GM23338 (cell line): Measurements from ENCODE around the gene WDR62. TPM values are rescaled to one million over a fixed set of nuclear protein-coding genes. Genes with fewer than 3 reads are reported as not detected.

ENCODE experiments used
- ATAC-seq: fragments of 200-7000 bp; cut with Tn5 transposase; 3 replicates; pipeline ENCODE4 v1.9.1; 2020
- DNase-seq: peaks from one replicate; pipeline ENCODE4 v3.0.0-alpha.2; 2015; ENCODE audit warnings: low spot score
- H2AFZ ChIP-seq: fragments of 200-600 bp; sonication (generic); 2 replicates; pipeline ENCODE4 v1.8.0; 2016; ENCODE audit warnings: antibody characterized with exemption, mild to moderate bottlenecking, moderate library complexity
- H3F3A ChIP-seq: fragments of 200-600 bp; sonication (generic); replicated peaks from 2 replicates; pipeline ENCODE4 v1.8.0; 2017; ENCODE audit warnings: antibody characterized with exemption, mixed run types, low read depth
- H3K27ac ChIP-seq: fragments of 200-600 bp; sonication (generic); 2 replicates; pipeline ENCODE4 v1.6.1; 2016; ENCODE audit warnings: low read depth
- H3K27me3 ChIP-seq: fragments of 200-600 bp; sonication (generic); 2 replicates; pipeline ENCODE4 v1.8.0; 2016; ENCODE audit warnings: mild to moderate bottlenecking, mixed run types, moderate library complexity; ENCODE audit not compliant: insufficient read depth
- H3K36me3 ChIP-seq: fragments of 200-600 bp; sonication (generic); 2 replicates; pipeline ENCODE4 v1.8.0; 2016; ENCODE audit warnings: mild to moderate bottlenecking; ENCODE audit not compliant: insufficient read depth
- H3K4me1 ChIP-seq: fragments of 200-600 bp; sonication (generic); 2 replicates; pipeline ENCODE4 v1.8.0; 2016; ENCODE audit warnings: mild to moderate bottlenecking, moderate library complexity; ENCODE audit not compliant: insufficient read depth
- H3K4me2 ChIP-seq: fragments of 200-600 bp; sonication (generic); 2 replicates; pipeline ENCODE4 v1.7.1; 2017; ENCODE audit warnings: mixed run types
- H3K4me3 ChIP-seq: fragments of 200-600 bp; sonication (generic); 2 replicates; pipeline ENCODE4 v1.6.1; 2016; ENCODE audit warnings: mixed run types
- H3K79me2 ChIP-seq: fragments of 200-600 bp; sonication (generic); replicated peaks from 2 replicates; pipeline ENCODE4 v1.8.0; 2017; ENCODE audit warnings: mild to moderate bottlenecking; ENCODE audit not compliant: insufficient read depth
- H3K9me2 ChIP-seq: fragments of 200-600 bp; sonication (generic); 2 replicates; pipeline ENCODE4 v1.8.0; 2017; ENCODE audit not compliant: insufficient read depth
- H4K20me1 ChIP-seq: fragments of 200-600 bp; sonication (generic); replicated peaks from 2 replicates; pipeline ENCODE4 v1.8.0; 2017; ENCODE audit warnings: mild to moderate bottlenecking; ENCODE audit not compliant: insufficient read depth
- H3K27ac Mint-ChIP-seq: 2 replicates; pipeline ENCODE4 v1.8.0; 2020; ENCODE audit warnings: inconsistent platforms, mild to moderate bottlenecking, moderate library complexity, mixed read lengths
- H3K27me3 Mint-ChIP-seq: 3 replicates; pipeline ENCODE4 v1.8.0; 2022; ENCODE audit warnings: low read depth, mild to moderate bottlenecking, moderate library complexity, mixed read lengths, inconsistent platforms; ENCODE audit not compliant: insufficient read depth, poor library complexity
- H3K36me3 Mint-ChIP-seq: 3 replicates; pipeline ENCODE4 v1.8.0; 2021; ENCODE audit warnings: low read depth, mild to moderate bottlenecking, inconsistent platforms, moderate library complexity, mixed read lengths
- H3K4me1 Mint-ChIP-seq: 3 replicates; pipeline ENCODE4 v1.8.0; 2020; ENCODE audit warnings: mild to moderate bottlenecking, inconsistent platforms, mixed read lengths
- H3K4me3 Mint-ChIP-seq: 3 replicates; pipeline ENCODE4 v1.8.0; 2021; ENCODE audit warnings: moderate library complexity, mild to moderate bottlenecking, inconsistent platforms, mixed read lengths
- H3K9me3 Mint-ChIP-seq: 3 replicates; pipeline ENCODE4 v1.8.0; 2020; ENCODE audit warnings: moderate library complexity, mild to moderate bottlenecking, inconsistent platforms, mixed read lengths
- CREB1 ChIP-seq: fragments of 250-450 bp; sonication (Bioruptor Pico); IDR thresholded peaks from 2 replicates; pipeline ENCODE4 v1.5.0; 2020; ENCODE audit warnings: low read depth, mild to moderate bottlenecking, moderate library complexity
- EZH2 ChIP-seq: fragments of 200-600 bp; sonication (generic); IDR thresholded peaks from one replicate; pipeline ENCODE4 v1.8.0; 2017; ENCODE audit warnings: antibody characterized with exemption, mild to moderate bottlenecking, low read depth; ENCODE audit not compliant: unreplicated experiment
- EZH2phosphoT487 ChIP-seq: fragments of 200-600 bp; sonication (generic); IDR thresholded peaks from one replicate; pipeline ENCODE4 v1.8.1; 2018; ENCODE audit warnings: antibody characterized with exemption; ENCODE audit not compliant: unreplicated experiment
- JUNB ChIP-seq: IDR thresholded peaks from one replicate; pipeline ENCODE4 v1.6.1; 2016; ENCODE audit warnings: antibody characterized with exemption; ENCODE audit not compliant: unreplicated experiment
- STAT1 ChIP-seq: IDR thresholded peaks from one replicate; pipeline ENCODE4 v1.6.1; 2016; ENCODE audit warnings: antibody characterized with exemption; ENCODE audit not compliant: unreplicated experiment
- ZNF114 ChIP-seq: fragments of 250-450 bp; sonication (Bioruptor Pico); IDR thresholded peaks from 2 replicates; pipeline ENCODE4 v1.5.0; 2020; ENCODE audit warnings: mild to moderate bottlenecking, moderate library complexity
- ZNF331 ChIP-seq: fragments of 250-450 bp; sonication (Bioruptor Pico); IDR thresholded peaks from 2 replicates; pipeline ENCODE4 v1.5.0; 2020; ENCODE audit warnings: low read depth, mild to moderate bottlenecking, moderate library complexity
- polyA plus RNA-seq: library from polyadenylated mRNA; unstranded; fragments of >200 nt; fragmentation: Nextera tagmentation; extraction: Ambion mirVana; gene quantifications from 2 replicates; pipeline ENCODE4 v1.2.1, GENCODE V29; 2016
- total RNA-seq: library from RNA; depleted of rRNA; stranded (reverse); fragments of >200 nt; shearing (Covaris generic); gene quantifications from 2 replicates; pipeline ENCODE4 v1.2.3, GENCODE V29; 2014
- TF ChIP-seq, protein P1 (sequence below), 2 experiments: fragments of 200-600 bp in 1 of 2; sonication (generic) in 1 of 2; conservative IDR thresholded peaks; 2 replicates each; pipeline versions ENCODE4 v1.5.1 to v1.6.1; 2016 to 2017; ENCODE audit warnings: antibody characterized with exemption in 2 of 2, low read depth in 2 of 2, mild to moderate bottlenecking in 2 of 2, moderate library complexity in 1 of 2
- TF ChIP-seq, protein P2 (sequence below): IDR thresholded peaks from 2 replicates; pipeline ENCODE4 v1.6.1; 2016; ENCODE audit warnings: antibody characterized with exemption
- TF ChIP-seq, protein P3 (sequence below): IDR thresholded peaks from one replicate; pipeline ENCODE4 v1.6.1; 2018; ENCODE audit warnings: antibody characterized with exemption; ENCODE audit not compliant: unreplicated experiment

WDR62 gene
- total and polyA plus RNA-seq, 2 experiments from 2014 or later, result 14.1 to 45.4 TPM

DNA sequence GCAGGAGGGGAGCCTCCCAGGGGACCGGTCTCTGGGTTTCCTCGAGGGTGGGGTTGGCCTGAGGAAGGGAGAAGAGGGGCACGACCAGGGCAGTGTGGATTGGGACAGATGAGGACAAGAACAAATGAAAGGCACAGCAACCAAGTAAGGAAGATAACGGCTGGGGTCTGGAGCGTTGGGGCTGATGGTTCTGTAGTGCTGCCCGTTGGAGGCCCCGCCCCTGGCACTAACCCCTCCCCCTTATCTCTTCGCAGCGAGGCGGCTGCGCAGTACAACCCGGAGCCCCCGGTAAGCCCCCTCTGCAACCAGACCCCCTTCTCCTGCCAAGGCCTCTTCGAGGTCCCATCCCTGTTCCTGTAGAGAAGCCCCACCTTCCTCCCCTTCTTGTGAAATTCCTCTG is 87.3 kb downstream of the WDR62 start:
- ATAC-seq (no peak), DNase-seq (no peak)
- peaks cover 22% of the 10 kb centered on the region for H3K36me3 ChIP-seq
- Mint-ChIP-seq H3K36me3 (peaks cover 52% of the 10 kb centered on the region), H3K27ac (peak overlapping the region; percentile 93; the same call in 1 of the 2 replicates), H3K4me3 (peak overlapping the region; percentile 100), H3K9me3 (no peaks in the 10 kb centered on the region), H3K27me3 (peaks cover 8% of the 10 kb centered on the region), H3K4me1 (peaks cover 11% of the 10 kb centered on the region)
- no peak overlapping the region for H2AFZ ChIP-seq
- H3F3A ChIP-seq, result peaks cover 9% of the 10 kb centered on the region; the same call in 1 of the 2 replicates
- no peaks in the 10 kb centered on the region; the same call in 1 of the 2 replicates for H3K4me1 ChIP-seq
- no peak overlapping the region for H3K27ac ChIP-seq
- no peaks in the 10 kb centered on the region for H3K27me3 ChIP-seq
- peak overlapping the region; percentile 100 for H3K4me3 ChIP-seq
- peak overlapping the region; percentile 62 for H3K4me2 ChIP-seq
- TF ChIP-seq EZH2phosphoT487, result no peak
- TF ChIP-seq JUNB, result no peak
- TF ChIP-seq, protein P1, sequence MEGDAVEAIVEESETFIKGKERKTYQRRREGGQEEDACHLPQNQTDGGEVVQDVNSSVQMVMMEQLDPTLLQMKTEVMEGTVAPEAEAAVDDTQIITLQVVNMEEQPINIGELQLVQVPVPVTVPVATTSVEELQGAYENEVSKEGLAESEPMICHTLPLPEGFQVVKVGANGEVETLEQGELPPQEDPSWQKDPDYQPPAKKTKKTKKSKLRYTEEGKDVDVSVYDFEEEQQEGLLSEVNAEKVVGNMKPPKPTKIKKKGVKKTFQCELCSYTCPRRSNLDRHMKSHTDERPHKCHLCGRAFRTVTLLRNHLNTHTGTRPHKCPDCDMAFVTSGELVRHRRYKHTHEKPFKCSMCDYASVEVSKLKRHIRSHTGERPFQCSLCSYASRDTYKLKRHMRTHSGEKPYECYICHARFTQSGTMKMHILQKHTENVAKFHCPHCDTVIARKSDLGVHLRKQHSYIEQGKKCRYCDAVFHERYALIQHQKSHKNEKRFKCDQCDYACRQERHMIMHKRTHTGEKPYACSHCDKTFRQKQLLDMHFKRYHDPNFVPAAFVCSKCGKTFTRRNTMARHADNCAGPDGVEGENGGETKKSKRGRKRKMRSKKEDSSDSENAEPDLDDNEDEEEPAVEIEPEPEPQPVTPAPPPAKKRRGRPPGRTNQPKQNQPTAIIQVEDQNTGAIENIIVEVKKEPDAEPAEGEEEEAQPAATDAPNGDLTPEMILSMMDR (conservative IDR thresholded peaks at IDR 0.05; ENCODE audit: low read depth in 2 of 2), result no peak
- TF ChIP-seq, protein P2, sequence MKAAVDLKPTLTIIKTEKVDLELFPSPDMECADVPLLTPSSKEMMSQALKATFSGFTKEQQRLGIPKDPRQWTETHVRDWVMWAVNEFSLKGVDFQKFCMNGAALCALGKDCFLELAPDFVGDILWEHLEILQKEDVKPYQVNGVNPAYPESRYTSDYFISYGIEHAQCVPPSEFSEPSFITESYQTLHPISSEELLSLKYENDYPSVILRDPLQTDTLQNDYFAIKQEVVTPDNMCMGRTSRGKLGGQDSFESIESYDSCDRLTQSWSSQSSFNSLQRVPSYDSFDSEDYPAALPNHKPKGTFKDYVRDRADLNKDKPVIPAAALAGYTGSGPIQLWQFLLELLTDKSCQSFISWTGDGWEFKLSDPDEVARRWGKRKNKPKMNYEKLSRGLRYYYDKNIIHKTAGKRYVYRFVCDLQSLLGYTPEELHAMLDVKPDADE, result no peak
- no peak for TF ChIP-seq STAT1
- TF ChIP-seq, protein P3, sequence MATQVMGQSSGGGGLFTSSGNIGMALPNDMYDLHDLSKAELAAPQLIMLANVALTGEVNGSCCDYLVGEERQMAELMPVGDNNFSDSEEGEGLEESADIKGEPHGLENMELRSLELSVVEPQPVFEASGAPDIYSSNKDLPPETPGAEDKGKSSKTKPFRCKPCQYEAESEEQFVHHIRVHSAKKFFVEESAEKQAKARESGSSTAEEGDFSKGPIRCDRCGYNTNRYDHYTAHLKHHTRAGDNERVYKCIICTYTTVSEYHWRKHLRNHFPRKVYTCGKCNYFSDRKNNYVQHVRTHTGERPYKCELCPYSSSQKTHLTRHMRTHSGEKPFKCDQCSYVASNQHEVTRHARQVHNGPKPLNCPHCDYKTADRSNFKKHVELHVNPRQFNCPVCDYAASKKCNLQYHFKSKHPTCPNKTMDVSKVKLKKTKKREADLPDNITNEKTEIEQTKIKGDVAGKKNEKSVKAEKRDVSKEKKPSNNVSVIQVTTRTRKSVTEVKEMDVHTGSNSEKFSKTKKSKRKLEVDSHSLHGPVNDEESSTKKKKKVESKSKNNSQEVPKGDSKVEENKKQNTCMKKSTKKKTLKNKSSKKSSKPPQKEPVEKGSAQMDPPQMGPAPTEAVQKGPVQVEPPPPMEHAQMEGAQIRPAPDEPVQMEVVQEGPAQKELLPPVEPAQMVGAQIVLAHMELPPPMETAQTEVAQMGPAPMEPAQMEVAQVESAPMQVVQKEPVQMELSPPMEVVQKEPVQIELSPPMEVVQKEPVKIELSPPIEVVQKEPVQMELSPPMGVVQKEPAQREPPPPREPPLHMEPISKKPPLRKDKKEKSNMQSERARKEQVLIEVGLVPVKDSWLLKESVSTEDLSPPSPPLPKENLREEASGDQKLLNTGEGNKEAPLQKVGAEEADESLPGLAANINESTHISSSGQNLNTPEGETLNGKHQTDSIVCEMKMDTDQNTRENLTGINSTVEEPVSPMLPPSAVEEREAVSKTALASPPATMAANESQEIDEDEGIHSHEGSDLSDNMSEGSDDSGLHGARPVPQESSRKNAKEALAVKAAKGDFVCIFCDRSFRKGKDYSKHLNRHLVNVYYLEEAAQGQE, result no peak
- TF ChIP-seq EZH2, result no peak
- TF ChIP-seq CREB1 (CRISPR knock-in tag), result no peak
- H3K9me2 ChIP-seq, result no peaks in the 10 kb centered on the region
- H3K79me2 ChIP-seq, result peaks cover 6% of the 10 kb centered on the region
- H4K20me1 ChIP-seq, result peaks cover 8% of the 10 kb centered on the region; the same call in 1 of the 2 replicates

DNA sequence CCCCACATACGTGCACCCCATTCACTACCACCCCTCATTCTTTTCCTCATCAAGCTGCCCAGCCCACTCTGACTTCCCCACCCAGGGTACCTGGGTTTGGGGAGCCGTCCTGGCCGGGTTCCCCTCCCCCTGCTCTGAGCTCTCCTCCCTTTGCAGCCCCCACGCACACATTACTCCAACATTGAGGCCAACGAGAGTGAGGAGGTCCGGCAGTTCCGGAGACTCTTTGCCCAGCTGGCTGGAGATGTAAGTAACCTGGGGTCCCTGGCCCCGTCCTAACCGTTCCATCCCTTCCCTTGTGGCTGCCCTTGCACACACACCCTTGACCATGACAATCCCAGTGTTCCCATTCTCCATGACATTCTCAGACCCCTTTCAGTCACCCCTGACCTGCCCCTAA is 87.8 kb downstream of the WDR62 start:
- peaks cover 56% of the 10 kb centered on the region for H3K36me3 Mint-ChIP-seq
- H3K79me2 ChIP-seq, result peaks cover 6% of the 10 kb centered on the region
- H3K9me3 Mint-ChIP-seq, result no peaks in the 10 kb centered on the region
- peaks cover 7% of the 10 kb centered on the region for H3K27me3 Mint-ChIP-seq
- ATAC-seq, result no peak
- H3K27me3 ChIP-seq, result no peaks in the 10 kb centered on the region
- 0 out of 3 replicates have a peak overlapping the region, but pooled peaks have one; percentile 100 for H3K4me3 Mint-ChIP-seq
- H3F3A ChIP-seq, result peaks cover 9% of the 10 kb centered on the region; the same call in 1 of the 2 replicates
- no peak overlapping the region for H3K4me3 ChIP-seq
- H2AFZ ChIP-seq, result no peak overlapping the region
- peaks cover 8% of the 10 kb centered on the region; the same call in 1 of the 2 replicates for H4K20me1 ChIP-seq
- H3K27ac Mint-ChIP-seq, result 0 out of 2 replicates have a peak overlapping the region, but pooled peaks have one; percentile 40
- peaks cover 24% of the 10 kb centered on the region for H3K36me3 ChIP-seq
- no peaks in the 10 kb centered on the region; the same call in 1 of the 2 replicates for H3K4me1 ChIP-seq
- no peak for DNase-seq
- H3K9me2 ChIP-seq, result no peaks in the 10 kb centered on the region
- H3K4me1 Mint-ChIP-seq, result peaks cover 11% of the 10 kb centered on the region
- no peak for TF ChIP-seq ZNF331
- no peak for TF ChIP-seq ZNF114 (CRISPR knock-in tag)
- no peak for TF ChIP-seq EZH2phosphoT487
- no peak for TF ChIP-seq EZH2
- TF ChIP-seq JUNB, result no peak
- no peak for TF ChIP-seq STAT1
- no peak for TF ChIP-seq CREB1 (CRISPR knock-in tag)
- TF ChIP-seq, protein P1 (conservative IDR thresholded peaks at IDR 0.05; ENCODE audit: low read depth in 2 of 2), result no peak
- H3K4me2 ChIP-seq, result no peak overlapping the region
- no peak overlapping the region for H3K27ac ChIP-seq
